ENCODE results near the gene SPDYE3. TPM values are rescaled to one million over a fixed set of nuclear protein-coding genes. Genes with fewer than 3 reads are reported as not detected.
A peak's percentile ranks its signal among the peaks of the same experiment; 100 is the strongest.
"Not testable (repeated sequence)": the region's sequence is repeated elsewhere in the genome, so short reads cannot be mapped to it uniquely, and the experiment has no call there.

The SPDYE3 gene
- total RNA-seq, 3 donors from 2014 or later = not detected

DNA sequence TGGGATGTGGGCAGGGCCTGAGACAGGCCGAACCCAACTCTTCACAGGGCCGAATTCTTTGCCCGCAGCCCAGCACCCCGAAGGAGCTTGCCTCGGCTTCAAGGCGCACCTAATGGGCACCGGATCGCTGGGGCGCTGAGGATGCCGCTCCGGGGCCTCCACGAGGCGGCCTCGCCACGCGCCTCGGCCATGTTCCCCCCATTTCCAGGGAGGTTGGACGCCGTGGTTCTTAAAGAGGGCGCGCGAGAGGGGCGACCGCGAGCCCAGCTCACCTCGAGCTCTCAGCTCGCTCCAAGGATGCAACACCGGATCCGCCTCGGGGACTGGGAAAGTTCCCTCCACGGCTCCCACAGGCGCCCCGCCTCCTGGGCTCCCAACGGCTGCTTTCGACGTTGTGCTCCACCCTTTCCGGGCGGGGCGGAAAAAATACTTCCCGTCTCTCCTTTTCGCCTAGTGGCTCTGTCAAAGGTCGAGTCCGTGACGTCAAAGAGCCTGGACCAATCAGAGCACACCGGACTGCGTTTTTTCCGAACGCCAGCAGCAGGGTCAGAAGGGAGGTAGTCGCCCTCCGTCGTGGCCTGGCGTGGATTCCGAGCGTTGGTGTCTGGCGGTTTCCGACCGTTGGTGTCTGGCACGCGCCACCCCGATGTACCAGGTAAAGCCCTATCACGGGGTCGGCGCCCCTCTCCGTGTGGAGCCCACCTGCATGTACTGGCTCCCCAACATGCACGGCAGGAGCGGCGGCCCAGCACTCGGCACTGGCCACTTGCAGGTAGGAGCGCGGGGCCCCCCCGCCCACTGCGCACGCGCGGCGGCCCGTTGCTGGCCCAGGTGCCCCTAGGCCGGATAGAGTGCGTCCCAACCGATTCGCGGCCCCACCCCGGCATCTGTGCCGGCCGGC, 28.3 kb downstream of the SPDYE3 start:
- H3K36me3 ChIP-seq; intact Hi-C loops (cut with DNase I; ENCODE audit: low total_unique reads); H3K4me1 ChIP-seq; H3K9me3 ChIP-seq; H3K27me3 ChIP-seq: not testable (repeated sequence)
- H3K4me3 ChIP-seq = peak overlapping the region; percentile 61 to 90 (median 73)
- peak overlapping the region; percentile 93 to 97 for H3K27ac ChIP-seq
- TF ChIP-seq, protein P1, sequence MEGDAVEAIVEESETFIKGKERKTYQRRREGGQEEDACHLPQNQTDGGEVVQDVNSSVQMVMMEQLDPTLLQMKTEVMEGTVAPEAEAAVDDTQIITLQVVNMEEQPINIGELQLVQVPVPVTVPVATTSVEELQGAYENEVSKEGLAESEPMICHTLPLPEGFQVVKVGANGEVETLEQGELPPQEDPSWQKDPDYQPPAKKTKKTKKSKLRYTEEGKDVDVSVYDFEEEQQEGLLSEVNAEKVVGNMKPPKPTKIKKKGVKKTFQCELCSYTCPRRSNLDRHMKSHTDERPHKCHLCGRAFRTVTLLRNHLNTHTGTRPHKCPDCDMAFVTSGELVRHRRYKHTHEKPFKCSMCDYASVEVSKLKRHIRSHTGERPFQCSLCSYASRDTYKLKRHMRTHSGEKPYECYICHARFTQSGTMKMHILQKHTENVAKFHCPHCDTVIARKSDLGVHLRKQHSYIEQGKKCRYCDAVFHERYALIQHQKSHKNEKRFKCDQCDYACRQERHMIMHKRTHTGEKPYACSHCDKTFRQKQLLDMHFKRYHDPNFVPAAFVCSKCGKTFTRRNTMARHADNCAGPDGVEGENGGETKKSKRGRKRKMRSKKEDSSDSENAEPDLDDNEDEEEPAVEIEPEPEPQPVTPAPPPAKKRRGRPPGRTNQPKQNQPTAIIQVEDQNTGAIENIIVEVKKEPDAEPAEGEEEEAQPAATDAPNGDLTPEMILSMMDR (IDR thresholded peaks at IDR 0.05) = peak in 2 of 3 donors; percentile 8 to 18
- TF ChIP-seq POLR2AphosphoS5 (IDR thresholded peaks at IDR 0.05) (peak; percentile 97 to 98 (median 97)), POLR2A (IDR thresholded peaks at IDR 0.05) (peak; percentile 98)
- DNase-seq (ENCODE audit: low spot score in 2 of 2) = peak; percentile 94 to 96

DNA sequence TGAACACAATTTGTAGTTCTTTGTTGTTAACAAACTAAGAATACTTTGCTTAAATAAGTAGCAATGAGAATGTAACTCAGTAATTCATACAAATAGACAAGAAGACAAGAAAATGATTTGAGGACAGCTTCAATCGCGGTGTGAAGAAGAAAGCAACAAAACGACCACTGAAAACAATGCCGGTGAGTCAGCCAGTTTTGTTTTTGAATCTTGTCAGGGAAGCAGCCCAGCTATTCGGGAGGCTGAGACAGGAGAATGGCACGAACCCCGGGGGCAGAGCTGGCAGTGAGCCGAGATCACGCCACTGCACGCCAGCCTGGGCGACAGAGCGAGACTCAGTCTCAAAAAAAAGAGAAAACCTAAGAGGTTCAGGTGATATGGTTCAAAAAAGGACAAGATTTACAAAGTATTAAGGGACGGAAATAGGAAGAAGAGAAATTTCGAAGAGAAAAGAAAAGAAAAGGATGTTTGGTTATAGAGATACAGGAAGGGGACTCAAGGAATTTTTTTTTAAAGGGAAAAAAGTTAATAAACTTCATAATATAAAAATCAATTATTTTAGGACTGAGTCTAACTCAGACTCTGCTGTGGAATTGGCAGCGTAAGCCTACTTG, 30.7 kb downstream of the SPDYE3 start:
- H3K9me3 ChIP-seq; H3K36me3 ChIP-seq; H3K4me1 ChIP-seq; H3K27me3 ChIP-seq; intact Hi-C loops (cut with DNase I; ENCODE audit: low total_unique reads): not testable (repeated sequence)
- peak overlapping the region in 1 of 3 donors; percentile 37 for H3K4me3 ChIP-seq
- DNase-seq (ENCODE audit: low spot score in 2 of 2) = peak in 1 of 2 donors; percentile 68
- peak overlapping the region; percentile 78 to 84 for H3K27ac ChIP-seq

DNA sequence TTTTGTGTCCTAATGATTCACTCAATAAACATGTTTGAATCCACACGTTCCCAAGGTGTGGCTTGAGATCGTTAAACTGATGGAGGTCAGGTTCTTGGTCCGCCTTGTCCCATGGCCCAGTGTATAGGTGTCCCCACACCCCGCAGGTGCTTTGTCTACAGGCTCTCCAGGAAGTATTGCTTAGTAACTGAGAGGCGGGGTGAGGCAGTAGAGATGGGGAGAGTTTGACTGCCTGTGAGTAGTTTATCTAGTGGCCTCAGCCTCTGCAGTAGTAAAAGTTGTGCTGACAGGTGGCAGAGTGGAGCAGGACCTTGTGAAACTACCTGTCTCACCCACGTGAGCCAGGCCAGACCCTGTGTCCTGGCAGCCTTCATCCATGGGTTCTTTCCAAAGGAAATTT, 33.8 kb downstream of the SPDYE3 start:
- H3K4me3 ChIP-seq; H3K27me3 ChIP-seq; H3K36me3 ChIP-seq; intact Hi-C loops (cut with DNase I; ENCODE audit: low total_unique reads); H3K9me3 ChIP-seq; H3K4me1 ChIP-seq: not testable (repeated sequence)
- peak in 1 of 2 donors; percentile 27 for DNase-seq (ENCODE audit: low spot score in 2 of 2)
- H3K27ac ChIP-seq = peak overlapping the region in 1 of 2 donors; percentile 63

DNA sequence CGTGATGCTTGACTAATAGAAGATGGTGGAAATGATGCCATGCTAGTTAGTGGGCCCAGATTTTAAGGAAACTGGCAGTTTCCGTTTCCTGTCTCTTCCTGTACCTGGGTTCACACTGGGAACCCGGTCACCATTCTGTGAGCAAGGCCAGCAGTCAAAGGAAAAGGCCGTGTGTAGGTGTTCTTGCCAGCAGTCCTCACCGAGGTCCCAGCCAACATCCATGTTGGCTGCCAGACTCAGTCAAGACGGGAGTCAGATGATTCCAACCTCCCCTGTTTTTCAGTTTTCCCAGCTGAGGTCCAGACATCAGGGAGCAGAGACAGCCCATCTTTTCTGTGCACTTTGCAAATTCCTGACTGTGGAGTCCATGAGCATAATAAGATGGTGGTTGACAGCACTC, 35.3 kb downstream of the SPDYE3 start:
- TF ChIP-seq, protein P1 (IDR thresholded peaks at IDR 0.05) = no peak
- no peak for TF ChIP-seq POLR2A (IDR thresholded peaks at IDR 0.05)
- no peak for TF ChIP-seq POLR2AphosphoS5 (IDR thresholded peaks at IDR 0.05)
- Histone ChIP-seq H3K9me3 (no peaks in the 10 kb centered on the region), H3K27ac (peak overlapping the region; percentile 10 to 55), H3K36me3 (no peaks in the 10 kb centered on the region), H3K27me3 (no peaks in the 10 kb centered on the region), H3K4me3 (no peak overlapping the region), H3K4me1 (no peaks in the 10 kb centered on the region)
- intact Hi-C loops (cut with DNase I; ENCODE audit: low total_unique reads) = no loop called here
- DNase-seq (ENCODE audit: low spot score in 2 of 2) = no peak

DNA sequence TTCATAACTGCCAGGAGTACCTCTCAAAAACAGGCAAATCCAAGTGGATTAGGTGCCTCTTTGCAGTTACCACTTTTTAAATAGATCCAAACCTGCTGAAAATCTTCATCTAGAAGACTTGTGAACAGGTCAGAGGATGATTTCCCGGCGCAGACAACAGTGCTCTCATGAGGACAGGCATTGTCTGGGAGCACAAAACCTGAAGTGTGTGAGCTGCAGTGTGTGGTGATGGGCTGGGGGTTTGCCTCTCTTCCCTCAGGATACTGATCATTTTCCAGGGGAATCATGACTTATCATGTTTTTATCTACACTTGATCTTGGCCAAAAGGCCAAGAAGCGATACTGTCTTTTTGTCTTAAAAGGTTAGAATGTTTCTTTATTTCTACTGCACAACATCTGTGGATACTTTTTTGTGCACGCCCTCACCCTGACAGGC, 36.6 kb downstream of the SPDYE3 start:
- DNase-seq (ENCODE audit: low spot score in 2 of 2); H3K27ac ChIP-seq; intact Hi-C loops (cut with DNase I; ENCODE audit: low total_unique reads); H3K27me3 ChIP-seq; H3K4me3 ChIP-seq; H3K4me1 ChIP-seq; H3K36me3 ChIP-seq; H3K9me3 ChIP-seq: not testable (repeated sequence)

DNA sequence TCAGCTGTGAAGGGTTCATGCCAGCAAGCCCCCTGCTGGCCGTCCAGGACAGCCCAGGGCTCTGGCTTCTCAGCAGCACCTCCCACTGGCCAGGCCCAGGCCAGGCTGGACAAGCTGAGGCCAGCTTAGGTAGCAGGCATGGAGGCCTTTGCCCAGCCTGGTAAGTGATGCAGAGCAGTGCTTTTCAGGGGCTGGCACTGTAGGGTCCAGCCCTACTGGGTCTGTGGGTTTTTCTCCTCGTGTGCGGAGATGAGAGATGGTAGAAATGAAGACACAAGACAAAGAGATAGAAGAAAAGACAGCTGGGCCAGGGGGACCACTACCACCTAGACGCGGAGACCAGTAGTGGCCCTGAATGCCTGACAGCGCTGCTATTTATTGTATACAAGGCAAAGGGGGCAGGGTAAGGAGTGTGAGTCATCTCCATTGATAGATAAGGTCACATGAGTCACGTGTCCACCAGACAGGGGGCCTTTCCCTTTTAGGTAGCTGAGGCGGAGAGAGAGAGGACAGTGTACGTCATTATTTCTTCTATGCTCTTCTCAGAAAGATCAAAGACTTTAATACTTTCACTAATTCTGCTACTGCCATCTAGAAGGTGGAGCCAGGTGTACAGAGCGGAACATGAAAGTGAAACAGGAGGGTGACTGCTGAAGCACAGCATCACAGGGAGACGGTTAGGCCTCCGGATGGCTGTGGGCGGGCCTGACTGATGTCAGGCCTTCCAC, 37.2 kb downstream of the SPDYE3 start:
- H3K4me1 ChIP-seq; H3K27me3 ChIP-seq; DNase-seq (ENCODE audit: low spot score in 2 of 2); H3K36me3 ChIP-seq; H3K4me3 ChIP-seq; H3K9me3 ChIP-seq; intact Hi-C loops (cut with DNase I; ENCODE audit: low total_unique reads): not testable (repeated sequence)
- peak overlapping the region; percentile 55 to 57 for H3K27ac ChIP-seq

DNA sequence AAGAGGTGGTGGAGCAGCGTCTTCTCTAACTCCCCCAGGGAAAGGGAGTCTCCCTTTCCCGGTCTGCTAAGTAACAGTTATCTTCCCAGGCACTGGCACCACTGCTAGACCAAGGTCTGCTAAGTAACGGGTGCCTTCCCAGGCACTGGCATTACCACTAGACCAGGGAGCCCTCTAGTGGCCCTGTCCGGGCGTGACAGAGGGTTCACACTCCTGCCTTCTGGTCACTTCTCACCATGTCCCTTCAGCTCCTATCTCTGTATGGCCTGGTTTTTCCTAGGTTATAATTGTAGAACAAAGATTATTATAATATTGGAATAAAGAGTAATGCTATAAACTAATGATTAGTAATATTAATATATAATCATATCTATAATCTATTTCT, 37.8 kb downstream of the SPDYE3 start:
- TF ChIP-seq, protein P1 (IDR thresholded peaks at IDR 0.05) = peak in 2 of 3 donors; percentile 14 to 35
- H3K4me3 ChIP-seq; H3K9me3 ChIP-seq; H3K4me1 ChIP-seq; H3K27me3 ChIP-seq; H3K36me3 ChIP-seq; intact Hi-C loops (cut with DNase I; ENCODE audit: low total_unique reads); H3K27ac ChIP-seq: not testable (repeated sequence)
- peak; percentile 66 to 70 for DNase-seq (ENCODE audit: low spot score in 2 of 2)
